IPS DF 19.7 (cell line): ENCODE results near the gene CRYGN.

Experiments used
- DNase-seq: peaks from one replicate; pipeline ENCODE4 v3.0.0-alpha.2; 2013; ENCODE audit warnings: low read depth, low spot score

CRYGN gene, protein sequence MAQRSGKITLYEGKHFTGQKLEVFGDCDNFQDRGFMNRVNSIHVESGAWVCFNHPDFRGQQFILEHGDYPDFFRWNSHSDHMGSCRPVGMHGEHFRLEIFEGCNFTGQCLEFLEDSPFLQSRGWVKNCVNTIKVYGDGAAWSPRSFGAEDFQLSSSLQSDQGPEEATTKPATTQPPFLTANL

GRCh38 chr7:151439855-151440798 lies at the start of gene CRYGN:
Gene CRYGN, minus strand, starts transcription at chr7:151440141. Its CDS starts 224 bp downstream, at chr7:151439917.
- DNase-seq = no peak

DNA sequence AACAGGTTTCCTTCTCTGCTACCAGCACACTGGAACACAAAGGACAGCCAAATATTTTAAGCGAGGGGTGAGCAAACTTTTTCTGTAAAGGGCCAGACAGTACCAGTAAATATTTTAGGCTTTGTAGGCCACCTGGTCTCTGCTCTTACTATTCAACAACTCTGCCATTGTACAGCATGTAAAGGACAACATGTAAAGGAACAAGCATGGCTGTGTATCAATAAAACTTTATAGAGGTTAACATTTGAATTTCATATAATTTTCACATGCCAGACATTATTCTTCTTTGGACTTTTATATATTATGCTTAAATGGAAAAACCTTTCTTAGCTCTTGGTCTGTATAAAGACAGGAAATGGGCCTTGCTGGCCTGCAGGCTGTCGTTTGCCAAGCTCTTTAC lies 49.6 kb upstream of the CRYGN start:
- DNase-seq = no peak

DNA sequence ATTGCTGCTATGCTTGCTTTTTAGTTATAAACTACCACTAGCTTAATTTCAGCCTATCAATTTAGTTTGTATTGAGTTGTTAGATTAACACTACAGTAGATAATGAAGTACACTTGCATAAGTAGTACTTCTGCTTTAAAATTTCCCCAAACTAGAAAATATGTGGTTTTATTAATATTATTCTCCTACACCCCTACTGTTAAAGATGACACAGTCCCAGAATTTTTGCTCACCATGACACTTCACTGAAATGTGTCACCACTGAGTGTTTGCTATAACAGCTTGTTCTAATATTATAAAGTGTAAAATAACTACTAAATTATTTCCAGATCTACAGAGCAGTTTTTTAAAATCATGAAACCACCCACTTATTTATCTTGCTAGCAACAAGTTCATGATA lies 48.2 kb upstream of the CRYGN start:
- DNase-seq = no peak

- DNase-seq = no peak
Observed at GRCh38 chr7:151487228-151487627, 47.3 kb upstream of the CRYGN start.

DNA sequence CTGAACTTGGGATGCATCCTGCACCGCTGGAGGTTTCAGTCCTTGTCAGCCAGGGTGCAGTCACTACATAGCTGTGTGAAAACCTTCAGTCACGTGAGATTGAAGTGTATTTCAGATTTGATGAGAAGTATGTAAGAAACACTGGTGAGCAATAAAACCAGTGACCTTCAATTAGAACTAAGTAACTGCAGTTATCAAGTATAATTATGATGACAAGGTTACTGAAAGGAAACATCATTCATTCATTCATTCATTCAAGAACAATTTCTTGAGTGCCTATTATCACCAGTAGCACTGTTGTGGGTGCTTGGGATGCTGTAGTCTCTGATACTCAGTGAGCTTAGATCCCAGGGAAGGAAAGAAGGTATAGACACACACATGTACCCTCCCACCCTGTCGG lies 46.1 kb upstream of the CRYGN start:
- DNase-seq = no peak

GRCh38 chr7:151484971-151485707 lies 45.2 kb upstream of the CRYGN start:
- DNase-seq = no peak

- DNase-seq = no peak
Observed at GRCh38 chr7:151483711-151483983, 43.7 kb upstream of the CRYGN start.

GRCh38 chr7:151482883-151483710 lies 43.2 kb upstream of the CRYGN start:
- no peak for DNase-seq

DNA sequence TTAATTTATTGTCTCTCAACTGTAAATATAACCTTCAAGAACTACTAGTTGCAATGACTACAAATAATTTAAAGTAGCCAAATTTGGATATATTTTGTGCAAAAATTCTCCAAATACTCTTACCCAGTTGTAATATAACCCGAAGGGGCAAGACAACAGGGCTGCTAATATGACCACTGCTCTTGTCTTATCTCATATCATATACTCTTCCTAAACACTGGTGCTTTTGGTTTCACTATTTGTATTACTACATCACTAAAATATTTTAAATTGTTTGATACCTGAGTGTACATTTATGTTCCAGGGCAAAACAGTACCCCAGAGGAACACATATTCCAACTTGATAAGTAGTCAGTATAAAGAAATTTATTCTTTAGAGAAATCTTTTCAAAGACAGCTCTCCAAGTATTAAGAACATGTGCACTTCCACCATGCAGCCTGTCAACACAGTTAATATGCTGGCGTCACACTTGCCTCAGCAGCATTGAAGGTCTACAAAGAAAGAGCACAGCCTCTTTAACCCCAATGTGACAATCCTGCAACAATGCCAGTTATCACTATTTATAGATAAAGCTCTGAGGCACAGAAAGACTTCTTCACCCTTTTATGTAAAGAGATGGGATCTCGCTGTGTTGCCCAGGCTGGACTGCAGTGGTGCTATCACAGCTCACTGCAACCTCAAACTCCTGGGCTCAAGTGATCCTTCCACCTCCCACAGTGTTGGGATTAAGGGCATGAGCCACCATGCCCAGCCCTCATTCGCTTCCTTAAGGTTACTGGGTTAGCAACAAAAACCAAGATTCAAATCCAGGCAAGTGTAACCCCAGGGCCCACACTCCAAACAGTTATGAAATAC lies 41.9 kb upstream of the CRYGN start:
- DNase-seq = no peak

DNA sequence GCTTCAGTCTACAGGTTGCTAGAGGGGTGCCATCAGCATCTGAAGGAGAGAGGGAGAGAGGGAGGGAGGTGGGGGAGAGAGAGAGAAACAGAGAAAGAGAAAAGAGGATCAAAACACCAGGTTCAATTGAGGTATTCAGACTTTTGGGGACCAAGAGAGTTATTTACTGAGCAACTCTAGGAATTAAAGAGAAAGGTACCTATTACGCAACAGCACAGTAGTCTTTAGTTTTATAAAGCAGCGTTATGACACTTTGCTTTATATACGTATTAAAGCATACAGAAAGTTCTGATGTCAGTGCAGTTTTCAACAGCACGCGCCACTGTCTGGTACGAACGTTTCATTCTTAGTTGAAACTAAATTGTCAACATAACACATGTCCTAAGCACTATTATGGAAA lies 37.9 kb upstream of the CRYGN start:
- no peak for DNase-seq

GRCh38 chr7:151472644-151473380 lies 32.9 kb upstream of the CRYGN start:
- no peak for DNase-seq

GRCh38 chr7:151470711-151471110 lies 30.8 kb upstream of the CRYGN start:
- no peak for DNase-seq

DNA sequence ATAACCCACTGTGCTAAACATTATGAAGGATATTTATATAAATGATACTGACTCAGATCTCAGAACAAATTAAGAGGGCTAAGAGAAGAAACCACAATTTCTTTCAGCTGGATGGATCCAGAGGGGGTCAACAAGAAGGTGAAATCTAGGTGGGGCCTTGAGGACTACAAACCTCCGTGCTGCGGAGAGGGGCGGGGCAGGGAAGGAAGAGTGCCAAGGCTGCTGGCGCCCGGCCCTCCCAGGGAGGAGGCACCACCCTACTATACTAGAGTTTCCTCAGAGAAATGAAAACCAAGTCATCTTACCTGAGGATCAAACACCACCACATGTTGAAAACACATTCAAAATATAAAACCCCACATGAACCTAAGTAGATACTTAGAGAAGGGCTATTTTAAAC lies 29.3 kb upstream of the CRYGN start:
- DNase-seq = no peak

GRCh38 chr7:151468217-151469018 lies 28.5 kb upstream of the CRYGN start:
- DNase-seq = no peak

DNA sequence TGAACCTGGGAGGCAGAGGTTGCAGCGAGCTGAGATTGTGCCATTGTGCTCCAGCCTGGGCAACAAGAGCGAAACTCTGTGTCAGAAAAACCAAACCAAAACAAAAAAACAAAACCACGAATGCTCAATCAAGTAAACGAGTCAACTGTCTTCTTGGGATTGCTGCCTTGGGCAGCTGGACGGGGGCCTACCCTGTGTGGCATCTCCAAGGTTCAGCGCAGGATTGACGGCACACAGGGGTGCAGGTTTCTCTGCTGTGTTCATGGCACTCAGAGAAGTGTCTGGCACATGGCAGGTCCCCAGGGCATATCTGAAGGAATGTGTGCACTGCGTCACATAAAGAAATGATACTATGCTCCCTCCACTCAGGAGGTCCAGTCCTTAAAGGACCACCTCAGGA lies 25.2 kb upstream of the CRYGN start:
- no peak for DNase-seq

- no peak for DNase-seq
Observed at GRCh38 chr7:151462306-151462779, 22.4 kb upstream of the CRYGN start.

DNA sequence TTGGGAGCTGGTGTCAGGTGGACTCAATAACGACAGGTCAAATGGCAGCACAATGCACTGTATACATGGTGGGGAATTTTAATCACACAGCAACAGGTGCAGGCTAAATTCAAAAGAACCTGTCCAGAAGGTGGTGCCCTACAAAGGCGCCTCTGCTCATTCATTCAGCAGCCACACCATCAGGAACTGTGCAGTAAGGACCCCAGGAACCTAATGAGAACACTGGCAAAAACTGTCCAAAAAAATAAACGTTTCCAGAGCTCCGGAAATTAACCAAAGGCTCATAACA lies 21.9 kb upstream of the CRYGN start:
- DNase-seq = no peak

- DNase-seq = no peak
Observed at GRCh38 chr7:151461096-151461941, 21.4 kb upstream of the CRYGN start.

- no peak for DNase-seq
Observed at GRCh38 chr7:151460474-151460855, 20.5 kb upstream of the CRYGN start.
